Esophagus squamous epithelium (tissue), 5 donors: Measurements from ENCODE around the gene CUEDC1. TPM values are rescaled to one million over a fixed set of nuclear protein-coding genes. Genes with fewer than 3 reads are reported as not detected.

Experiments used
- DNase-seq: peaks from one replicate; lab custom pipeline; 2025; lab: John Stamatoyannopoulos, UW
- H3K27ac ChIP-seq, 4 donors: fragments of 200-600 bp; sonication (generic); one replicate each; pipeline ENCODE4 v1.5.1; 2016 to 2019; ENCODE audit warnings: mild to moderate bottlenecking in 1 of 4
- H3K27me3 ChIP-seq, 4 donors: fragments of 200-600 bp; sonication (generic); 1 replicate in 3 of 4; 2 replicates in 1 of 4; pipeline versions ENCODE4 v1.5.1 to v1.6.0; 2017 to 2021; ENCODE audit warnings: antibody characterized with exemption in 1 of 4
- H3K36me3 ChIP-seq, 3 donors: fragments of 200-600 bp; sonication (generic); one replicate each; pipeline ENCODE4 v1.5.1; 2016 to 2019
- H3K4me1 ChIP-seq, 3 donors: fragments of 200-600 bp; sonication (generic); one replicate each; pipeline ENCODE4 v1.5.1; 2017 to 2019
- H3K4me3 ChIP-seq, 4 donors: fragments of 200-600 bp; sonication (generic); 1 replicate in 3 of 4; 2 replicates in 1 of 4; pipeline ENCODE4 v1.5.1; 2016 to 2019; ENCODE audit warnings: mild to moderate bottlenecking in 2 of 4, moderate library complexity in 1 of 4
- H3K9me3 ChIP-seq, 3 donors: fragments of 200-600 bp; sonication (generic); one replicate each; pipeline ENCODE4 v1.5.1; 2016 to 2019
- POLR2A ChIP-seq, 4 donors: fragments of 450-650 bp; IDR thresholded peaks; one replicate each; pipeline ENCODE4 v1.6.1; 2017; ENCODE audit warnings: antibody characterized with exemption in 4 of 4, mild to moderate bottlenecking in 4 of 4, moderate library complexity in 3 of 4
- WGBS, 2 donors: methylation state at CpG; one replicate each; pipeline ENCODE4 v1.1.5; 2018; 5-methylcytosine and 5-hydroxymethylcytosine counted together
- intact Hi-C: fragments of 100-400 bp; cut with DNase I; formaldehyde crosslinking; loops from one replicate; pipeline ENCODE4 v1.15.0; 2022
- total RNA-seq, 4 donors: library from RNA; depleted of rRNA; stranded (reverse); fragments of >200 nt; gene quantifications; one replicate each; pipeline ENCODE4 v1.1.0, GENCODE V29; 2016
- TF ChIP-seq, protein P1 (sequence below), 6 experiments: fragments of 450-650 bp in 4 of 6; fragments of 200-600 bp in 2 of 6; sonication (generic) in 2 of 6; IDR thresholded peaks; one replicate each; pipeline ENCODE4 v1.5.1; 2016 to 2019; ENCODE audit warnings: antibody characterized with exemption in 6 of 6, mild to moderate bottlenecking in 4 of 6, moderate library complexity in 4 of 6
- donor health status: DM: yes; HTN: yes; CAD: no.

CUEDC1 gene
- total RNA-seq, 4 donors from 2014 or later, result 7.4 to 27.3 (median 18.4) TPM

DNA sequence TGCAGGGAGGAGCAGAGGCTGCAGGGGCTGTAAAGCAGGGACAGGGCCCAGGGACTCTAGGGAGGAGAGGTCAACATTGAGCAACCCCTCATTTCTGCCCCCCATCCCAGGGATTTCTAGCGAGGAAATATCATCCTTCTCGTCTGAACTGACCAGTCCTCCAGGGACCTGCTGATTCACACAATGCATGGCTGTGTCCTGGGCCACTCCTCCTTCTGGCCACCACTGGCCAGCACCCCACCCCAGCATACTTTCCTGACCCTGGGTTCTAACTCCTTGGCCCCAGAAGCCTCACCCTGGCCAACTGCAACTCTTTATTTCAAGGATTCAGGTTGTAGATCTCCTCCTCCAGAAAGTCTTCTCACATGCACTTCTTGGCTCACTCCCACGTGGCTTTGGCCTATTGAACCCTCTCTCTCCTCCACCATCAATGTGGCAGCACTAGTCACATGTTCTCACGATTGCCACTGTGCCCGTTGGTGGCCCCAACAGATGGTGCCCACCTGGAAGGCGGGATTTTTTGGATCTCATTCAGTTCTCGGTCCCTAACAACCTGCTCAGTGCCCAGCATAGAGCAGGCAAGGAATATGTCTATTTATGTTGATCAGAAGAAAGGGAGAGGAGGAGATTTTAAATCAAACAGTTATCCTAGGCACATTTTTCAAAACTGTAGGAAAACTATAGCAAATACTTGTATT lies 41.5 kb downstream of the CUEDC1 start:
- H3K9me3 ChIP-seq, result no peaks in the 10 kb centered on the region
- H3K36me3 ChIP-seq, result no peaks in the 10 kb centered on the region
- WGBS, 2 donors, result 64 to 69% methylated on average over 7 of the region's 7 CpGs
- TF ChIP-seq, protein P1, sequence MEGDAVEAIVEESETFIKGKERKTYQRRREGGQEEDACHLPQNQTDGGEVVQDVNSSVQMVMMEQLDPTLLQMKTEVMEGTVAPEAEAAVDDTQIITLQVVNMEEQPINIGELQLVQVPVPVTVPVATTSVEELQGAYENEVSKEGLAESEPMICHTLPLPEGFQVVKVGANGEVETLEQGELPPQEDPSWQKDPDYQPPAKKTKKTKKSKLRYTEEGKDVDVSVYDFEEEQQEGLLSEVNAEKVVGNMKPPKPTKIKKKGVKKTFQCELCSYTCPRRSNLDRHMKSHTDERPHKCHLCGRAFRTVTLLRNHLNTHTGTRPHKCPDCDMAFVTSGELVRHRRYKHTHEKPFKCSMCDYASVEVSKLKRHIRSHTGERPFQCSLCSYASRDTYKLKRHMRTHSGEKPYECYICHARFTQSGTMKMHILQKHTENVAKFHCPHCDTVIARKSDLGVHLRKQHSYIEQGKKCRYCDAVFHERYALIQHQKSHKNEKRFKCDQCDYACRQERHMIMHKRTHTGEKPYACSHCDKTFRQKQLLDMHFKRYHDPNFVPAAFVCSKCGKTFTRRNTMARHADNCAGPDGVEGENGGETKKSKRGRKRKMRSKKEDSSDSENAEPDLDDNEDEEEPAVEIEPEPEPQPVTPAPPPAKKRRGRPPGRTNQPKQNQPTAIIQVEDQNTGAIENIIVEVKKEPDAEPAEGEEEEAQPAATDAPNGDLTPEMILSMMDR (IDR thresholded peaks at IDR 0.05), result no peak
- TF ChIP-seq POLR2A (IDR thresholded peaks at IDR 0.05), result no peak
- H3K27me3 ChIP-seq, result no peaks in the 10 kb centered on the region
- peak overlapping the region in 3 of 4 donors; percentile 74 to 93 (median 83) for H3K27ac ChIP-seq
- peaks cover 74 to 95% (median 75%) of the 10 kb centered on the region in 3 donors for H3K4me1 ChIP-seq
- no peak for DNase-seq
- no peak overlapping the region for H3K4me3 ChIP-seq
- intact Hi-C loops, result no loop called here

GRCh38 chr17:57911834-57912673 lies 43.2 kb downstream of the CUEDC1 start:
- 25 to 27% methylated on average over 8 to 13 of the region's 13 CpGs for WGBS, 2 donors
- no peaks in the 10 kb centered on the region for H3K9me3 ChIP-seq
- peaks cover 58 to 91% (median 58%) of the 10 kb centered on the region in 3 donors for H3K4me1 ChIP-seq
- peak overlapping the region; percentile 64 to 93 (median 79) for H3K27ac ChIP-seq
- H3K27me3 ChIP-seq, result no peaks in the 10 kb centered on the region
- no peak for DNase-seq
- no peaks in the 10 kb centered on the region for H3K36me3 ChIP-seq
- TF ChIP-seq, protein P1 (IDR thresholded peaks at IDR 0.05), result no peak
- TF ChIP-seq POLR2A (IDR thresholded peaks at IDR 0.05), result no peak
- intact Hi-C loops, result no loop called here
- peak overlapping the region in 1 of 4 donors; percentile 21 for H3K4me3 ChIP-seq

DNA sequence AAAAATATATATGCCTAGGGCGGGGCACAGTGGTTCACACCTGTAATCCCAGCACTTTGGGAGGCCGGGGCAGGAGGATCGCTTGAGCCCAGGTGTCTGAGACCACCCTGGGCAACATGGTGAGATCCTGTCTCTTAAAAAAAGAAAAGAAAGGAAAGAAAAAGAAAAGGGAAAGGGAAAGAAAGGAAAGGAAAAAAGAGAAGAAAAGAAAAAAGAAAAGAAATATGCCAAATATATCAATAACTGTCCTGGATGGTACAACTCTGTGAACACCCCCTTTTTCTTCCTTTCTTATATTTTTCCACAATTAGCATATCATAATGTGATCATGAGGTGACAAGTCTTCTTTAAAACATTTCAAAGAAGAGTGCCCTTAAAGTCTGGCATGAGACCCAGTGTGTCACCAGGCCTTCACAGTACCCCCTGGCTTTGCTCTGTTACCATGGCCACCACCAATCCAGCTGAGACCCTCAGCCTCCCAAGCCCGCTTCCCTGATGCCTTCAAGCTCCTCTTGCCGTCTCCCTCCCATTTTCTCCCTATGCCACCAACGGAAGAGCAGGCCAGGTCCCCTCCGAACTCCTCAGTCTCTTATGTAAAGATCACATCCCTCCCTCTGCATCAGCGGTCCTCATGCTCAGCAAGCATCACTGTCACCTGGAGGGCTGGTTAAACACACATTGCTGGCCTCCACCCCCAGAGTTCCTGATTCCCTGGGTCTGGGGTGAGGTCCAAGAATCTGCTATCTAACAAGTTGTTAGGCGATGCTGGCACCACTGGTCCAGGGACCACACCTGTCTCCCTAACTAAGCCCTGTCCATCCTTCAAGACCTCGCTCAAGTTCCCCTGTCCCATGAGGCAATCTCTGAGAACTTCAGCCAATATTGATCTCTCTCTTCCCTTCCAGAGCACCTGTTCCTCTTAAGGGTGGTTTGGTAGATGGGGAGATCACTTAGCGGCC lies 44.5 kb downstream of the CUEDC1 start:
- intact Hi-C loops, result no loop called here
- H3K4me1 ChIP-seq, result peaks cover 46 to 91% (median 47%) of the 10 kb centered on the region in 3 donors
- no peaks in the 10 kb centered on the region for H3K27me3 ChIP-seq
- DNase-seq, result no peak
- 89 to 92% methylated on average over 10 to 11 of the region's 11 CpGs for WGBS, 2 donors
- TF ChIP-seq, protein P1 (IDR thresholded peaks at IDR 0.05), result no peak
- no peak for TF ChIP-seq POLR2A (IDR thresholded peaks at IDR 0.05)
- H3K9me3 ChIP-seq, result no peaks in the 10 kb centered on the region
- no peak overlapping the region for H3K4me3 ChIP-seq
- H3K36me3 ChIP-seq, result no peaks in the 10 kb centered on the region
- peak overlapping the region in 3 of 4 donors; percentile 24 to 93 (median 83) for H3K27ac ChIP-seq

DNA sequence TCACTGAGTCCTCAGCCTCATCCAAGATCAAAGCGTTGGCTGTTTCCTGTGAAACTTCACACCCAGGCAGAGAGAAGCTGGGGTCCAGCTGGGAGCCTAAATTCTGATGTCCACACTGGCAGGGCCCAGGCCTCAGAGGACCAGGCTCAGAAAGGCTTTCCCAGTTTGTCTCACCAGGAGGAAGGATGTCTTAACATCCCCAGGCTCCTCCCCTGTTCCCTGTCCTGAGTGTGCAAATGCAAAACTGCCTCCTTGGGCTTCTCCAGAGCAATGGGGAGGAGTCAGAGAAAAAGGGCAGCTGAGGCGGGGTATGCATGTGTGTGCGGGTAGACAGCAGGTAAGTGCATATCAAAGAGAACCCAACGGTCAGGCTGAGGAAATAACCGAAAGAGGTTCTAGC lies 45.7 kb downstream of the CUEDC1 start:
- intact Hi-C loops, result no loop called here
- Histone ChIP-seq H3K36me3 (no peaks in the 10 kb centered on the region), H3K27me3 (no peaks in the 10 kb centered on the region), H3K27ac (peak overlapping the region in 3 of 4 donors; percentile 16 to 54 (median 26)), H3K4me1 (peaks cover 44 to 91% (median 47%) of the 10 kb centered on the region in 3 donors), H3K9me3 (no peaks in the 10 kb centered on the region), H3K4me3 (no peak overlapping the region)
- no peak for TF ChIP-seq POLR2A (IDR thresholded peaks at IDR 0.05)
- TF ChIP-seq, protein P1 (IDR thresholded peaks at IDR 0.05), result no peak
- DNase-seq, result no peak
- 61 to 79% methylated on average over 4 to 5 of the region's 5 CpGs for WGBS, 2 donors
